Epithelial cell of proximal tubule (primary cell): ENCODE results near the gene ZNF607. TPM values are rescaled to one million over a fixed set of nuclear protein-coding genes. Genes with fewer than 3 reads are reported as not detected.

Experiments used
- DNase-seq: peaks from one replicate; pipeline ENCODE4 v3.0.0-alpha.2; 2011; ENCODE audit warnings: low read depth
- H3K4me3 ChIP-seq: 2 replicates; pipeline ENCODE4 v1.5.1; 2011; ENCODE audit warnings: low read depth, mild to moderate bottlenecking, low read length
- total RNA-seq: library from RNA; depleted of rRNA; stranded (reverse); fragments of >200 nt; gene quantifications from 2 replicates; pipeline ENCODE4 v1.2.3, GENCODE V29; 2015
- TF ChIP-seq, protein P1 (sequence below): conservative IDR thresholded peaks from 2 replicates; pipeline ENCODE4 v1.5.1; 2012; ENCODE audit warnings: low read depth, mild to moderate bottlenecking, low read length

ZNF607 gene
- total RNA-seq, 1 donor from 2014 or later, result 5.7 TPM

DNA sequence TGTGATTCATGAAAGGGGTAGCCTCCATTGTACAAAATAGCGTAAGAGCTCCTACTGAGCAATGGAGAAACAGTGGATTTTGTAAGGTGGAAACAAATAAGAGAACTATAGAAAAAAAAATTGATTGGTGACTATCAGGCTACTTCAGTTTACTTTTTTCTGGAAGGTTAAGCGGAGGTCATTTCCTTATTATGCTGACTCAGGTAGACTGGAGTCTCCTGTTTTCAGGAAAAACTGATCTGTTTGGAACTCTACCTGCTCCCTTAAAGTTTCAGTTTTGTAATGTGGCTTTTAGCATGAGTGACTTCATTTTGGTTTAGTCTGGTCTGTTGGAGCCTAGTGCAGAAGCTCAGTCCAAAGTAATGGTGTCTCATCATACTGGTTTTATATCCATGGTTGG lies 3.4 kb downstream of the ZNF607 start:
- no peak for DNase-seq
- TF ChIP-seq, protein P1, sequence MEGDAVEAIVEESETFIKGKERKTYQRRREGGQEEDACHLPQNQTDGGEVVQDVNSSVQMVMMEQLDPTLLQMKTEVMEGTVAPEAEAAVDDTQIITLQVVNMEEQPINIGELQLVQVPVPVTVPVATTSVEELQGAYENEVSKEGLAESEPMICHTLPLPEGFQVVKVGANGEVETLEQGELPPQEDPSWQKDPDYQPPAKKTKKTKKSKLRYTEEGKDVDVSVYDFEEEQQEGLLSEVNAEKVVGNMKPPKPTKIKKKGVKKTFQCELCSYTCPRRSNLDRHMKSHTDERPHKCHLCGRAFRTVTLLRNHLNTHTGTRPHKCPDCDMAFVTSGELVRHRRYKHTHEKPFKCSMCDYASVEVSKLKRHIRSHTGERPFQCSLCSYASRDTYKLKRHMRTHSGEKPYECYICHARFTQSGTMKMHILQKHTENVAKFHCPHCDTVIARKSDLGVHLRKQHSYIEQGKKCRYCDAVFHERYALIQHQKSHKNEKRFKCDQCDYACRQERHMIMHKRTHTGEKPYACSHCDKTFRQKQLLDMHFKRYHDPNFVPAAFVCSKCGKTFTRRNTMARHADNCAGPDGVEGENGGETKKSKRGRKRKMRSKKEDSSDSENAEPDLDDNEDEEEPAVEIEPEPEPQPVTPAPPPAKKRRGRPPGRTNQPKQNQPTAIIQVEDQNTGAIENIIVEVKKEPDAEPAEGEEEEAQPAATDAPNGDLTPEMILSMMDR, result no peak

DNA sequence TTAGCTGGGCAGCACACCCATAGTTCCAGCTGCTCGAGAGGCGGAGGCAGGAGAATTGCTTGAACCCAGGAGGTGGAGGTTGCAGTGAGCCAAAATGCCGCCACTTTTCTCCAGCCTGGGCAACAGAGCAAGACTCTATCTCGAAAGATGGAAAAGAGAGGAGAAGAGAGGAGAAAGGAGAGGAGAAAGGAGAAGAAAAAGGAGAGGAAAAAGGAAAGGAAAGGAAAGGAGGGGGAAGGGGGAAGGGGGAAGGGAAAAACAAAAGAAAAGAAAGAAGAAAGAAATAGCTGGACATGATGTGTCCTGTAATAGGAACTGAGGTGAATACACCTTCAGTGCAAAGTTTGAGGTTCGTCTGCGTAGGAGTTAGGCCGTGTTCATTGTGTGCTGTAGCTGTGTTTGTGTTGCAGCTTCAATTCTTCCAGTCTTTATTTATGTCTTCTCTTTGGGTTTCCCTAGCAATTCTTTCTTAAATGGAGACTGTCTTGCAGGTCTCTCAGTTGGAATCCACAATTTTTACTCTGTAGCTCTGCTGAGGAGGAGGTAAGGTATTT lies 13.4 kb downstream of the ZNF607 start:
- no peak overlapping the region for H3K4me3 ChIP-seq
- DNase-seq, result no peak
- TF ChIP-seq, protein P1, result no peak

More for the DNA sequence above, 3.4 kb downstream of the ZNF607 start:
- H3K4me3 ChIP-seq, result no peak overlapping the region

DNA sequence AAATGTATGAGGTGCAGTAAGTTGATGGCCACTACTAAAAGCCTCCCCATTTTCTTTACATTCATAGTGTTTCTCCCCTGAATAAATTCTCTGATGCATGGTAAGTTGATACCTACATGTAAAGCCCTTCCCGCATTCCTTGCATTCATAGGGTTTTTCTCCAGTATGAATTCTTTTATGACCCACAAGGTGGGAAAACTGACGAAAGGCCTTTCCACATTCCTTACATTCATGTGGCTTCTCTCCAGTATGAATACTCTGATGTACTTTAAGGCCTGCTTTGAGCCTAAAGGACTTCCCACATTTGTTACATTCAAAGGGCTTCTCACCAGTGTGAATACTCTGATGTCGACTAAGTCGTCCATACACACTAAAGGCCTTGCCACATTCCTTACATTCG lies 20.5 kb downstream of the ZNF607 start:
- TF ChIP-seq, protein P1, result no peak
- no peak for DNase-seq
- no peak overlapping the region for H3K4me3 ChIP-seq

DNA sequence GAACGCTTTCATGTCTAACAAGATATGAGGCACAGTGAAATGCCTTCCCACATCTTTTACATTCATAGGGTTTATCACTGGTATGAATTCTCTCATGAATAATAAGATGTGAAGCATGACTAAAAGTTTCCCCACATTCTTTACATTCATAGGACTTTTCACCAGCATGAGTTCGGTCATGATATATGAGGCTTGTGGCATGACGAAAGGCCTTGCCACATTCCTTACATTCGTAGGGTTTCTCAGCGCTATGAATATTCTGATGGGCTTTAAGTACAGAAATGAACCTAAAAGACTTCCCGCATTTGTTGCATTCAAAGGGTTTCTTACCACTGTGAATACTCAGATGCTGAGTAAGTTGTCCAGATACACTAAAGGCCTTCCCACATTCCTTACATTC lies 21.3 kb downstream of the ZNF607 start:
- TF ChIP-seq, protein P1, result no peak
- H3K4me3 ChIP-seq, result no peak overlapping the region
- DNase-seq, result no peak

DNA sequence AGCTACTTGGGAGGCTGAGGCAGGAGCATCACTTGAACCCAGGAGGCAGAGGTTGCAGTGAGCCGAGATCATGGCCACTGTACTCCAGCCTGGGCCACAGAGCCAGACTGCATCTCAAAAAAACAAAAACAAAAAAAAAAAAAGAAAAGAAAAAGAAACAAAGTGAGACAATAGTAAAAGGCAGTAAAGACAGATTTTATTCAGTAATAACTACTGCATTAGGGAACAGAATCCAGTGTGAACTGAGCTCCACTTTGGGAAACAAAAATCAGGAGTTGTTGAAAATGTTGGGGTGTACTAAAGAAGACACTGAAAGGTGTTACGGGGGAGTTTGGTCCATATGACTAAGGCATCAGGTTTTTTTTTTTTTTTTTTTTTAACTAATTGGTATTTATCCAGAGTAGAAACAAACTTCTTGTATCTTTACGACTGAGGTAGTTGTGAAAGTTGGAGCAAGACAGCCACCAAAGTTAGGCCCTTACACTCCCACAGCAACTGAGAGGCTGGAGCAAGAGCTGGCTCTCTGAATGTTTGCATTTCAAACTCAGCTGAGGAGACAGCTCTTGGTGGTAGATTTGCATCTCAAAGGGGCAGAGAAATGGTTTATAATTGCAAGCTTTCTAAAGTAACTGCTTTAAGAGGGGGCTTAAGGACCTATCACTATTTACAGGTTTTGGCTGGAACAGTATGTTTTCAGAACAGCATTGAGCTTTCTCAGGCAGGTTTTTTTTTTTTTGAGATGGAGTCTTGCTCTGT lies 24.2 kb downstream of the ZNF607 start:
- H3K4me3 ChIP-seq, result no peak overlapping the region
- TF ChIP-seq, protein P1, result no peak
- DNase-seq, result no peak

DNA sequence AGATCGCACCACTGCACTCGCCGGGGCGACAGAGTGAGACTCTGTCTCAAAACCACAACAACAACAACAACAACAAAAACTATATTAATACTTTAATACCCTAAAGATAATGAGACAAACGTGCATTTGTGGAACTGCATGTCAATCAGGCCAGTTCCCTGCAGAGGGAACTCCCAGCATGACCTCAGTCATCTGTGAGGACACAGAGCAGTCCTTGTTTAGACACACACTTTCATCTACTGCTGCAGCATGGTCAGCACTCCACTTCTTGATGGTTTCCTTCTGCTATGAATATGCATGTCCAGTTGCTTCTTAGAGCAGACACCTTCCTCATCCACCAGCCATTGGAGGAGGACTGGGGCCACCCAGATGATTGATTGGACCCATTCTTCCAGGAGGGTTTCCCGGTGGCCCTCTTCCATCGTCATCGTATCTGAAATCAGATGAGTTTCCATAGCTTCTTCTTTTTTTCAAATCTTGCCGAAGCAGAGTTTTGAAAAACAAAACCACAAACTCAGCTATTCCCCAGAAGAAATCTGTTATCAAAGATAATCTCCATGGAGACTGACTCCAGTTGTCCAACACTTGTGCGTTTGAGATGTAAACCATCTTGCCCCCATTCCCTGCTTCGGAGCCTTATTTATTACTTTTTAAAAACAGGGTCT lies 26.5 kb downstream of the ZNF607 start:
- DNase-seq, result no peak
- TF ChIP-seq, protein P1, result no peak
- no peak overlapping the region for H3K4me3 ChIP-seq
